HFFc6 (cell line): ENCODE data around the gene JAZF1. TPM values are rescaled to one million over a fixed set of nuclear protein-coding genes. Genes with fewer than 3 reads are reported as not detected.

Experiments
- DNase-seq: peaks from one replicate; pipeline ENCODE4 v3.0.0-alpha.2; 2018
- H3K27ac Mint-ChIP-seq: 2 replicates; pipeline ENCODE4 v1.8.0; 2020; ENCODE audit warnings: mild to moderate bottlenecking, mixed read lengths
- H3K27me3 Mint-ChIP-seq: 2 replicates; pipeline ENCODE4 v1.8.0; 2021; ENCODE audit warnings: mild to moderate bottlenecking, moderate library complexity, mixed read lengths; ENCODE audit not compliant: insufficient read depth
- H3K36me3 Mint-ChIP-seq: 2 replicates; pipeline ENCODE4 v1.8.0; 2021; ENCODE audit warnings: low read depth, mixed read lengths
- H3K4me1 Mint-ChIP-seq: 2 replicates; pipeline ENCODE4 v1.8.0; 2020; ENCODE audit warnings: low read depth, mixed read lengths
- H3K4me3 Mint-ChIP-seq: 2 replicates; pipeline ENCODE4 v1.8.0; 2020; ENCODE audit warnings: mild to moderate bottlenecking, moderate library complexity, mixed read lengths
- H3K9me3 Mint-ChIP-seq: 2 replicates; pipeline ENCODE4 v1.8.0; 2020; ENCODE audit warnings: mild to moderate bottlenecking, mixed read lengths
- total RNA-seq, 6 experiments: library from RNA; stranded (reverse); fragmentation: NEBNext Ultra II Directional; extraction: Animal tissue kit (Norgen Biotek cat#: 25700); gene quantifications; 2 replicates in 1 of 6; 3 replicates in 5 of 6; pipeline ENCODE4 v1.2.3, GENCODE V29; 2021
- TF ChIP-seq, protein P1 (sequence below): fragments of 200-600 bp; sonication (generic); IDR thresholded peaks from 2 replicates; pipeline ENCODE4 v1.5.0; 2021; ENCODE audit warnings: antibody characterized with exemption, mild to moderate bottlenecking

Gene JAZF1
- total RNA-seq, 6 experiments from 2014 or later = 17.5 to 26.3 (median 21.4) TPM

DNA sequence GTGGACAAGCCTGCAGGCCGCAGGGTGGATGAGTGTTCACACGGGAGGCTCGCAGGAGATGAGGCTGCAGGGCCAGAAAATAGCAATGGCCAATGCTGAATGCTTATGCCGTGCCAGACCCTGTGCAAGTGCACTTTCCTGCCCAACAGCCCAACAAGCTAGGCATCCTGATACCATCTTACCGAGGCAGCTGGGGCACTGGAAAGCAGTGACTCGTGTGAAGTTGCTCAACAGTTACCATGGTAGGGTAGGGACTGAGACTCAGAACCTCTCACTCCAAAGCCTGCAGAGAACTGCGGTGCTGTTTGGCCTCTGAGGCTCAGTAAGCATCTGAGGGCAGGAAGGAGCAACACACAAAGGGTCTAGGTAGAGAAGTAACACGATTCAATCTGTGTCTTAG, 43.7 kb downstream of the JAZF1 start:
- Mint-ChIP-seq H3K27ac (no peak overlapping the region), H3K27me3 (no peaks in the 10 kb centered on the region), H3K36me3 (peaks cover 5% of the 10 kb centered on the region), H3K4me1 (peaks cover 44% of the 10 kb centered on the region), H3K4me3 (no peak overlapping the region), H3K9me3 (no peaks in the 10 kb centered on the region)
- no peak for DNase-seq
- TF ChIP-seq, protein P1, sequence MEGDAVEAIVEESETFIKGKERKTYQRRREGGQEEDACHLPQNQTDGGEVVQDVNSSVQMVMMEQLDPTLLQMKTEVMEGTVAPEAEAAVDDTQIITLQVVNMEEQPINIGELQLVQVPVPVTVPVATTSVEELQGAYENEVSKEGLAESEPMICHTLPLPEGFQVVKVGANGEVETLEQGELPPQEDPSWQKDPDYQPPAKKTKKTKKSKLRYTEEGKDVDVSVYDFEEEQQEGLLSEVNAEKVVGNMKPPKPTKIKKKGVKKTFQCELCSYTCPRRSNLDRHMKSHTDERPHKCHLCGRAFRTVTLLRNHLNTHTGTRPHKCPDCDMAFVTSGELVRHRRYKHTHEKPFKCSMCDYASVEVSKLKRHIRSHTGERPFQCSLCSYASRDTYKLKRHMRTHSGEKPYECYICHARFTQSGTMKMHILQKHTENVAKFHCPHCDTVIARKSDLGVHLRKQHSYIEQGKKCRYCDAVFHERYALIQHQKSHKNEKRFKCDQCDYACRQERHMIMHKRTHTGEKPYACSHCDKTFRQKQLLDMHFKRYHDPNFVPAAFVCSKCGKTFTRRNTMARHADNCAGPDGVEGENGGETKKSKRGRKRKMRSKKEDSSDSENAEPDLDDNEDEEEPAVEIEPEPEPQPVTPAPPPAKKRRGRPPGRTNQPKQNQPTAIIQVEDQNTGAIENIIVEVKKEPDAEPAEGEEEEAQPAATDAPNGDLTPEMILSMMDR = no peak

DNA sequence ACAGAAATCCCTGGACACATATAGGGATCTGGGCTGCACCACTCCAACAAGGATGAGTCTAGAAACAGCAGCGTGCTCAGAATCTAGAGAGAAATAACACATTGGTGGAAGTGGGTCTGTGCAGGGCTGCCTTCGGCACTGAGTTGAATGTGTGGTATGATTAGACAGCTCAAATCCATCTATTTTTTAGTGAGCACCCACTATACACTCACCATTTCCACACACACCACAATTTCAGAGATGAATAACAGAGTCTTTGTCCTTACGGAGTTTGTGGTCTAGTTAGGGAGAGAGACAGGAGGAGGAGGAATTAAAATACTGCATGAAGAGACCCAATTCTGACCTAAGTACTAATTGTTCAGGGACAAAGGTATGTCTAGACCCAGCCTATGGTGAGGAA, 44.2 kb downstream of the JAZF1 start:
- no peak for DNase-seq
- TF ChIP-seq, protein P1 = no peak
- H3K27ac Mint-ChIP-seq = no peak overlapping the region

DNA sequence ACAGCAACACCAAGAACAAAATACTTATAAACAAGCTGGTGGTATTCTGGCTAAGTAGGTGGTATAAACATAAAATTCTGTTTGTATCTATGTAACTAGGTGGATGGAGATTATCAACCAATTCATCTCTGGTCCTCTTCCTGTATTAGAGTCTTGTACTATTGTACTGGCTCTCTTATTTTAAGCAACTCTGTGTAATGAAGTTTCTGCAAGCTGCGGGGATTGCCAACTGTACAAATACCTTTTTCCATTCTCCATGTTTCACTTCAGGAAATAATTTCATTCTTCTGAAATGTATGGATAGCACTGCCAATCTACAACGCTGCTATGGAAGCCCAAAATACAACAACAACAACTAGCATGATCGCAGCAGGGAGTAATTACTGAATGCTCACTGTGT, 44.8 kb downstream of the JAZF1 start:
- H3K27me3 Mint-ChIP-seq = no peaks in the 10 kb centered on the region
- H3K27ac Mint-ChIP-seq = no peak overlapping the region
- no peak for DNase-seq
- peaks cover 5% of the 10 kb centered on the region for H3K36me3 Mint-ChIP-seq
- H3K4me1 Mint-ChIP-seq = peaks cover 46% of the 10 kb centered on the region
- H3K4me3 Mint-ChIP-seq = no peak overlapping the region
- TF ChIP-seq, protein P1 = no peak
- H3K9me3 Mint-ChIP-seq = no peaks in the 10 kb centered on the region

More for the DNA sequence above, 44.2 kb downstream of the JAZF1 start:
- Mint-ChIP-seq H3K36me3 (peaks cover 5% of the 10 kb centered on the region), H3K4me3 (no peak overlapping the region), H3K4me1 (peaks cover 45% of the 10 kb centered on the region), H3K9me3 (no peaks in the 10 kb centered on the region), H3K27me3 (no peaks in the 10 kb centered on the region)

DNA sequence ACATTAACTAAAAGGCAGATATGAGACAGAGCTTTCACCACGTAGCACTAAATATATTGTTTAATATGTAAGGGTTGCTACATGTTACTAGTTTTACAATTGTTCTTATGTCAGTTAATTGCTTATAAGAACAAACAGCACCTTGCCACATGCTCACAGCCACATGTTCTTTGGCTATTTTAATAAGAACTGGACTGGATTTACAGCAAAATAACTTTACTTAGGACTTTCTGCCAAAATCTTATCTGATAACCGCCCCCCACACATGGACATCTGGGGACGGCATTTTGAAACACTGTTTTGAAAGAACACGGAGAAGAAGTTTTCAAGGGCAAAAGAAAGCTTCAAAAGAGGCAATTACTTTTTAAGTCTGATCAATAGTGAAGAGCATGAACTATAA, 45.3 kb downstream of the JAZF1 start:
- TF ChIP-seq, protein P1 = no peak
- H3K4me3 Mint-ChIP-seq = no peak overlapping the region
- no peak overlapping the region for H3K27ac Mint-ChIP-seq
- no peaks in the 10 kb centered on the region for H3K27me3 Mint-ChIP-seq
- peaks cover 51% of the 10 kb centered on the region for H3K4me1 Mint-ChIP-seq
- H3K36me3 Mint-ChIP-seq = peaks cover 9% of the 10 kb centered on the region
- DNase-seq = no peak
- H3K9me3 Mint-ChIP-seq = no peaks in the 10 kb centered on the region

DNA sequence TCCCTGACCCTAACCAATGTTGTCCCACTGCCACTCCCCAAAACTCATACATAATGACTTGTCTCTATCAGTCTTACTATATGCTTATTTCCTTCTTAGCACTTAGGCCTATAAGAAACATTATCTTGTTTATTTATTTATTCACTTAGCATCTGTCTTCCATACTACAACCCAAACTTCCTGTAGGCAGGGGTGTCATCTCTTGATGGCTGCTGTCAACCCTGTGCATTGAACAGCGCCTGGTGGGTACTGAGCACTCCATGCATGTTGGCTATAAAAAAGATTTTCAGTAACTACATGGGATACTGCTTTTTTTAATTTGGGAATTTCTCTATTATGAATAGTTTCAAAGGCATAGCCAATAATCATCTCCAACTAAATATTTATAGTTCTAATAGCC, 46.7 kb downstream of the JAZF1 start:
- Mint-ChIP-seq H3K27me3 (no peaks in the 10 kb centered on the region), H3K4me1 (peaks cover 61% of the 10 kb centered on the region), H3K36me3 (peaks cover 9% of the 10 kb centered on the region), H3K27ac (no peak overlapping the region), H3K9me3 (no peaks in the 10 kb centered on the region), H3K4me3 (no peak overlapping the region)
- TF ChIP-seq, protein P1 = no peak
- no peak for DNase-seq
